Liver (tissue), 3 donors: ENCODE data around the gene ZFX.

Source experiments
- FOXA1 ChIP-seq: IDR thresholded peaks from 2 replicates; pipeline ENCODE4 v1.6.1; 2016; ENCODE audit warnings: antibody characterized with exemption
- GABPA ChIP-seq, 2 donors: IDR thresholded peaks in 1 of 2; conservative IDR thresholded peaks in 1 of 2; 2 replicates each; pipeline ENCODE4 v1.6.1; 2016; ENCODE audit warnings: antibody characterized with exemption in 2 of 2, mild to moderate bottlenecking in 1 of 2, moderate library complexity in 1 of 2
- NR2F2 ChIP-seq: IDR thresholded peaks from 2 replicates; pipeline ENCODE4 v1.6.1; 2016; ENCODE audit warnings: antibody characterized with exemption
- RAD21 ChIP-seq, 2 donors: IDR thresholded peaks; 2 replicates each; pipeline ENCODE4 v1.6.1; 2016; ENCODE audit warnings: antibody characterized with exemption in 2 of 2, mild to moderate bottlenecking in 2 of 2
- TAF1 ChIP-seq: conservative IDR thresholded peaks from 2 replicates; pipeline ENCODE4 v1.6.1; 2016; ENCODE audit warnings: antibody characterized with exemption, mild to moderate bottlenecking
- YY1 ChIP-seq: IDR thresholded peaks from 2 replicates; pipeline ENCODE4 v1.6.1; 2016; ENCODE audit warnings: antibody characterized with exemption, mild to moderate bottlenecking
- TF ChIP-seq, protein P1 (sequence below): fragments of 150-350 bp; IDR thresholded peaks from 2 replicates; pipeline ENCODE4 v1.5.1; 2017; ENCODE audit warnings: improper control_type of control experiment, low read depth, low read length; ENCODE audit not compliant: missing input control
- TF ChIP-seq, protein P2 (sequence below): IDR thresholded peaks from 2 replicates; pipeline ENCODE4 v1.6.1; 2016; ENCODE audit warnings: antibody characterized with exemption
- TF ChIP-seq, protein P3 (sequence below): IDR thresholded peaks from 2 replicates; pipeline ENCODE4 v1.6.1; 2016; ENCODE audit warnings: antibody characterized with exemption
- TF ChIP-seq, protein P4 (sequence below): IDR thresholded peaks from 2 replicates; pipeline ENCODE4 v1.6.1; 2016; ENCODE audit warnings: antibody characterized with exemption, mild to moderate bottlenecking
- donor health status: healthy.
- donor health status: healthy.

GRCh38 chrX:24245202-24245601 lies 95.7 kb downstream of the ZFX start:
- TF ChIP-seq GABPA (IDR thresholded peaks at IDR 0.05 in 1 of 2, conservative IDR thresholded peaks at IDR 0.05 in 1 of 2) (no peak), RAD21 (IDR thresholded peaks at IDR 0.05) (no peak), TAF1 (no peak), NR2F2 (no peak), YY1 (no peak), FOXA1 (no peak)
- TF ChIP-seq, protein P1, sequence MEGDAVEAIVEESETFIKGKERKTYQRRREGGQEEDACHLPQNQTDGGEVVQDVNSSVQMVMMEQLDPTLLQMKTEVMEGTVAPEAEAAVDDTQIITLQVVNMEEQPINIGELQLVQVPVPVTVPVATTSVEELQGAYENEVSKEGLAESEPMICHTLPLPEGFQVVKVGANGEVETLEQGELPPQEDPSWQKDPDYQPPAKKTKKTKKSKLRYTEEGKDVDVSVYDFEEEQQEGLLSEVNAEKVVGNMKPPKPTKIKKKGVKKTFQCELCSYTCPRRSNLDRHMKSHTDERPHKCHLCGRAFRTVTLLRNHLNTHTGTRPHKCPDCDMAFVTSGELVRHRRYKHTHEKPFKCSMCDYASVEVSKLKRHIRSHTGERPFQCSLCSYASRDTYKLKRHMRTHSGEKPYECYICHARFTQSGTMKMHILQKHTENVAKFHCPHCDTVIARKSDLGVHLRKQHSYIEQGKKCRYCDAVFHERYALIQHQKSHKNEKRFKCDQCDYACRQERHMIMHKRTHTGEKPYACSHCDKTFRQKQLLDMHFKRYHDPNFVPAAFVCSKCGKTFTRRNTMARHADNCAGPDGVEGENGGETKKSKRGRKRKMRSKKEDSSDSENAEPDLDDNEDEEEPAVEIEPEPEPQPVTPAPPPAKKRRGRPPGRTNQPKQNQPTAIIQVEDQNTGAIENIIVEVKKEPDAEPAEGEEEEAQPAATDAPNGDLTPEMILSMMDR: no peak
- TF ChIP-seq, protein P2, sequence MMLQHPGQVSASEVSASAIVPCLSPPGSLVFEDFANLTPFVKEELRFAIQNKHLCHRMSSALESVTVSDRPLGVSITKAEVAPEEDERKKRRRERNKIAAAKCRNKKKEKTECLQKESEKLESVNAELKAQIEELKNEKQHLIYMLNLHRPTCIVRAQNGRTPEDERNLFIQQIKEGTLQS: no peak
- TF ChIP-seq, protein P3, sequence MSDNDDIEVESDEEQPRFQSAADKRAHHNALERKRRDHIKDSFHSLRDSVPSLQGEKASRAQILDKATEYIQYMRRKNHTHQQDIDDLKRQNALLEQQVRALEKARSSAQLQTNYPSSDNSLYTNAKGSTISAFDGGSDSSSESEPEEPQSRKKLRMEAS: no peak
- TF ChIP-seq, protein P4, sequence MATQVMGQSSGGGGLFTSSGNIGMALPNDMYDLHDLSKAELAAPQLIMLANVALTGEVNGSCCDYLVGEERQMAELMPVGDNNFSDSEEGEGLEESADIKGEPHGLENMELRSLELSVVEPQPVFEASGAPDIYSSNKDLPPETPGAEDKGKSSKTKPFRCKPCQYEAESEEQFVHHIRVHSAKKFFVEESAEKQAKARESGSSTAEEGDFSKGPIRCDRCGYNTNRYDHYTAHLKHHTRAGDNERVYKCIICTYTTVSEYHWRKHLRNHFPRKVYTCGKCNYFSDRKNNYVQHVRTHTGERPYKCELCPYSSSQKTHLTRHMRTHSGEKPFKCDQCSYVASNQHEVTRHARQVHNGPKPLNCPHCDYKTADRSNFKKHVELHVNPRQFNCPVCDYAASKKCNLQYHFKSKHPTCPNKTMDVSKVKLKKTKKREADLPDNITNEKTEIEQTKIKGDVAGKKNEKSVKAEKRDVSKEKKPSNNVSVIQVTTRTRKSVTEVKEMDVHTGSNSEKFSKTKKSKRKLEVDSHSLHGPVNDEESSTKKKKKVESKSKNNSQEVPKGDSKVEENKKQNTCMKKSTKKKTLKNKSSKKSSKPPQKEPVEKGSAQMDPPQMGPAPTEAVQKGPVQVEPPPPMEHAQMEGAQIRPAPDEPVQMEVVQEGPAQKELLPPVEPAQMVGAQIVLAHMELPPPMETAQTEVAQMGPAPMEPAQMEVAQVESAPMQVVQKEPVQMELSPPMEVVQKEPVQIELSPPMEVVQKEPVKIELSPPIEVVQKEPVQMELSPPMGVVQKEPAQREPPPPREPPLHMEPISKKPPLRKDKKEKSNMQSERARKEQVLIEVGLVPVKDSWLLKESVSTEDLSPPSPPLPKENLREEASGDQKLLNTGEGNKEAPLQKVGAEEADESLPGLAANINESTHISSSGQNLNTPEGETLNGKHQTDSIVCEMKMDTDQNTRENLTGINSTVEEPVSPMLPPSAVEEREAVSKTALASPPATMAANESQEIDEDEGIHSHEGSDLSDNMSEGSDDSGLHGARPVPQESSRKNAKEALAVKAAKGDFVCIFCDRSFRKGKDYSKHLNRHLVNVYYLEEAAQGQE: no peak
